Vagina (tissue), 2 donors: Measurements from ENCODE around the gene CBFA2T2. TPM values are rescaled to one million over a fixed set of nuclear protein-coding genes. Genes with fewer than 3 reads are reported as not detected.

Source experiments
- DNase-seq, 2 donors: peaks; one replicate each; pipeline ENCODE4 v3.0.0-alpha.2; 2017; ENCODE audit errors: extremely low spot score in 2 of 2
- H3K27ac ChIP-seq: fragments of 200-600 bp; sonication (generic); one replicate; pipeline ENCODE4 v1.5.1; 2019
- H3K27me3 ChIP-seq: fragments of 200-600 bp; sonication (generic); one replicate; pipeline ENCODE4 v1.5.1; 2019
- H3K36me3 ChIP-seq, 2 donors: fragments of 200-600 bp; sonication (generic); one replicate each; pipeline ENCODE4 v1.5.1; 2017 to 2019
- H3K4me1 ChIP-seq: fragments of 200-600 bp; sonication (generic); one replicate; pipeline ENCODE4 v1.5.1; 2019
- H3K4me3 ChIP-seq, 2 donors: fragments of 200-600 bp; sonication (generic); 1 replicate in 1 of 2; 2 replicates in 1 of 2; pipeline ENCODE4 v1.5.1; 2016 to 2019
- H3K9me3 ChIP-seq: fragments of 200-600 bp; sonication (generic); one replicate; pipeline ENCODE4 v1.5.1; 2019
- CTCF ChIP-seq, 3 experiments: fragments of 450-650 bp in 2 of 3; fragments of 200-600 bp in 1 of 3; sonication (generic) in 1 of 3; IDR thresholded peaks; one replicate each; pipeline ENCODE4 v1.5.1; 2017 to 2019; ENCODE audit warnings: antibody characterized with exemption in 3 of 3, mild to moderate bottlenecking in 2 of 3, moderate library complexity in 2 of 3
- POLR2A ChIP-seq, 2 donors: fragments of 450-650 bp; IDR thresholded peaks; one replicate each; pipeline ENCODE4 v1.6.1; 2017; ENCODE audit warnings: antibody characterized with exemption in 2 of 2, mild to moderate bottlenecking in 2 of 2, moderate library complexity in 2 of 2
- POLR2AphosphoS5 ChIP-seq, 2 donors: sonication (generic); formaldehyde crosslinking; IDR thresholded peaks; one replicate each; pipeline ENCODE4 v1.9.0; 2017; ENCODE audit warnings: antibody characterized with exemption in 2 of 2, mild to moderate bottlenecking in 2 of 2, low read depth in 1 of 2; ENCODE audit not compliant: insufficient read depth in 1 of 2
- intact Hi-C: fragments of 100-400 bp; cut with DNase I; formaldehyde crosslinking; loops from one replicate; pipeline ENCODE4 v1.15.1; 2023
- total RNA-seq: library from RNA; depleted of rRNA; stranded (reverse); fragments of >200 nt; gene quantifications from one replicate; pipeline ENCODE4 v1.2.3, GENCODE V29; 2016

CBFA2T2 gene
- total RNA-seq, 1 donor from 2014 or later = 34.9 TPM

GRCh38 chr20:33657704-33658095, 167.8 kb downstream of the CBFA2T2 start:
- intact Hi-C loops = loop anchor here (10.0 kb wide), 1 partner anchor 183 kb away; no protein-coding TSS in a partner anchor
- H3K4me3 ChIP-seq = no peak overlapping the region
- DNase-seq = no peak
- H3K36me3 ChIP-seq = peaks cover 0 to 18% of the 10 kb centered on the region in 2 donors
- H3K9me3 ChIP-seq = no peaks in the 10 kb centered on the region
- no peak overlapping the region for H3K27ac ChIP-seq
- peaks cover 25% of the 10 kb centered on the region for H3K4me1 ChIP-seq
- TF ChIP-seq CTCF (IDR thresholded peaks at IDR 0.05) (no peak), POLR2AphosphoS5 (IDR thresholded peaks at IDR 0.05; ENCODE audit: insufficient read depth in 1 of 2, low read depth in 1 of 2) (no peak), POLR2A (IDR thresholded peaks at IDR 0.05) (no peak)
- H3K27me3 ChIP-seq = no peaks in the 10 kb centered on the region

- TF ChIP-seq POLR2A (IDR thresholded peaks at IDR 0.05) = no peak
- no peak for TF ChIP-seq POLR2AphosphoS5 (IDR thresholded peaks at IDR 0.05; ENCODE audit: insufficient read depth in 1 of 2, low read depth in 1 of 2)
- no peak for TF ChIP-seq CTCF (IDR thresholded peaks at IDR 0.05)
- Histone ChIP-seq H3K4me3 (no peak overlapping the region), H3K36me3 (peaks cover 0 to 18% of the 10 kb centered on the region in 2 donors), H3K27me3 (no peaks in the 10 kb centered on the region), H3K9me3 (no peaks in the 10 kb centered on the region), H3K27ac (no peak overlapping the region), H3K4me1 (peaks cover 24% of the 10 kb centered on the region)
- intact Hi-C loops = loop anchor here (10.0 kb wide), 1 partner anchor 184 kb away; no protein-coding TSS in a partner anchor
- DNase-seq = no peak
Measured at GRCh38 chr20:33658510-33658909, 168.6 kb downstream of the CBFA2T2 start.

GRCh38 chr20:33658929-33659328, 169.0 kb downstream of the CBFA2T2 start:
- intact Hi-C loops = loop anchor here (10.0 kb wide), 1 partner anchor 184 kb away; no protein-coding TSS in a partner anchor

GRCh38 chr20:33659341-33660034, 169.6 kb downstream of the CBFA2T2 start:
- Histone ChIP-seq H3K4me3 (no peak overlapping the region), H3K4me1 (peaks cover 25% of the 10 kb centered on the region), H3K27me3 (no peaks in the 10 kb centered on the region), H3K27ac (no peak overlapping the region), H3K36me3 (peaks cover 0 to 18% of the 10 kb centered on the region in 2 donors), H3K9me3 (no peaks in the 10 kb centered on the region)
- no peak for TF ChIP-seq POLR2AphosphoS5 (IDR thresholded peaks at IDR 0.05; ENCODE audit: insufficient read depth in 1 of 2, low read depth in 1 of 2)
- TF ChIP-seq CTCF (IDR thresholded peaks at IDR 0.05) = no peak
- TF ChIP-seq POLR2A (IDR thresholded peaks at IDR 0.05) = no peak
- DNase-seq = no peak
- intact Hi-C loops = loop anchor here (10.0 kb wide), 1 partner anchor 185 kb away; no protein-coding TSS in a partner anchor

More at GRCh38 chr20:33658929-33659328, 169.0 kb downstream of the CBFA2T2 start:
- Histone ChIP-seq H3K4me1 (peaks cover 22% of the 10 kb centered on the region), H3K4me3 (no peak overlapping the region), H3K27ac (no peak overlapping the region), H3K36me3 (peaks cover 0 to 18% of the 10 kb centered on the region in 2 donors), H3K9me3 (no peaks in the 10 kb centered on the region), H3K27me3 (no peaks in the 10 kb centered on the region)
- no peak for DNase-seq
- TF ChIP-seq POLR2A (IDR thresholded peaks at IDR 0.05) = no peak
- TF ChIP-seq POLR2AphosphoS5 (IDR thresholded peaks at IDR 0.05; ENCODE audit: insufficient read depth in 1 of 2, low read depth in 1 of 2) = no peak
- TF ChIP-seq CTCF (IDR thresholded peaks at IDR 0.05) = no peak
